MCF 10A (cell line): Measurements from ENCODE around the gene KCNK10. TPM values are rescaled to one million over a fixed set of nuclear protein-coding genes. Genes with fewer than 3 reads are reported as not detected.
"Not testable (repeated sequence)": the region's sequence is repeated elsewhere in the genome, so short reads cannot be mapped to it uniquely, and the experiment has no call there.

Experiments used
- BruUV-seq: library from RNA; stranded (reverse); fragments of 400-500 nt; replicated peaks from 2 replicates; lab custom pipeline; 2021; lab: Mats Ljungman, UMichigan
- CTCF ChIA-PET: fragments of 300-600 bp; sonication (Branson Sonifier 250); formaldehyde crosslinking; extraction: SDS; loops from one replicate; lab custom pipeline; 2021; ENCODE audit warnings: antibody characterized with exemption, inconsistent platforms; lab: Yijun Ruan, JAX
- POLR2A ChIA-PET: fragments of 300-600, 350-650 bp; sonication (Branson Sonifier 250); formaldehyde crosslinking; extraction: SDS; loops from one replicate; lab custom pipeline; 2020; ENCODE audit warnings: antibody characterized with exemption, inconsistent platforms; lab: Yijun Ruan, JAX
- DNase-seq: peaks from one replicate; pipeline ENCODE4 v3.0.0-alpha.2; 2018; ENCODE audit not compliant: unreplicated experiment
- H3K27ac Mint-ChIP-seq: one replicate; pipeline ENCODE4 v1.8.0; 2022; ENCODE audit warnings: mild to moderate bottlenecking, low read depth, mixed read lengths; ENCODE audit not compliant: unreplicated experiment
- H3K27me3 Mint-ChIP-seq: one replicate; pipeline ENCODE4 v1.8.0; 2022; ENCODE audit warnings: mixed read lengths; ENCODE audit not compliant: insufficient read depth, unreplicated experiment
- H3K36me3 Mint-ChIP-seq: one replicate; pipeline ENCODE4 v1.8.0; 2022; ENCODE audit warnings: mild to moderate bottlenecking, moderate library complexity, mixed read lengths; ENCODE audit not compliant: insufficient read depth, unreplicated experiment
- H3K4me1 Mint-ChIP-seq: one replicate; pipeline ENCODE4 v1.8.0; 2022; ENCODE audit warnings: mixed read lengths; ENCODE audit not compliant: insufficient read depth, unreplicated experiment
- H3K4me3 Mint-ChIP-seq: one replicate; pipeline ENCODE4 v1.8.0; 2022; ENCODE audit warnings: mild to moderate bottlenecking, moderate library complexity, mixed read lengths; ENCODE audit not compliant: unreplicated experiment
- H3K9me3 Mint-ChIP-seq: one replicate; pipeline ENCODE4 v1.8.0; 2022; ENCODE audit warnings: mixed read lengths; ENCODE audit not compliant: unreplicated experiment
- intact Hi-C: fragments of 100-400 bp; cut with micrococcal nuclease; formaldehyde crosslinking; loops from 2 replicates; pipeline ENCODE4 v1.14.1; 2022
- total RNA-seq: library from RNA; stranded (reverse); gene quantifications from 2 replicates; pipeline ENCODE4 v1.2.3, GENCODE V29; 2022
- TF ChIP-seq, protein P1 (sequence below): fragments of 200-600 bp; IDR thresholded peaks from one replicate; pipeline ENCODE4 v1.8.0; 2022; ENCODE audit warnings: antibody characterized with exemption, mild to moderate bottlenecking; ENCODE audit not compliant: unreplicated experiment

Gene KCNK10
- total RNA-seq, 1 experiment from 2014 or later, result not detected

DNA sequence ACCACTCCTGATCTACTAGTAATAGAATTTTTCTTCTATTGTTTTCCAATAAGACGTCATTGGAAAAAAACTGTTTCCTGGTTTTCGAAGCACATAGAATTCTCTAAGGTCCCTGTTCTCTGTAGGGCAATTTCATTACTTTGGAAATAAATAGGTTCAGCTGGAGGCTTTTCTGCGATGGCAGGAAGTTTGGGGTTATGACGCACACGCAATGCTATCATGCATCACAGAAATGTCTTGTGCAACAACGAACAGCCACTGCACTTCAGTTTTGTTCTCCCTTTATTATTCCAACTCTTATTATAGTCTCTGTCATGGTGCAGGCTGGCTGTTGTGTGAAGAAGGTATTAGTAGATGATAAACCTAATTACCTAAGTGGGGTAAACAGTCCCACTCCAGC is 59.0 kb downstream of the KCNK10 start:
- H3K4me3 Mint-ChIP-seq, result no peak overlapping the region
- ChIA-PET CTCF (no interaction called here), POLR2A (no interaction called here)
- H3K36me3 Mint-ChIP-seq, result no peaks in the 10 kb centered on the region
- no peaks in the 10 kb centered on the region for H3K4me1 Mint-ChIP-seq
- intact Hi-C loops, result no loop called here
- no peak overlapping the region for H3K27ac Mint-ChIP-seq
- BruUV-seq, result no TSS peak
- TF ChIP-seq, protein P1, sequence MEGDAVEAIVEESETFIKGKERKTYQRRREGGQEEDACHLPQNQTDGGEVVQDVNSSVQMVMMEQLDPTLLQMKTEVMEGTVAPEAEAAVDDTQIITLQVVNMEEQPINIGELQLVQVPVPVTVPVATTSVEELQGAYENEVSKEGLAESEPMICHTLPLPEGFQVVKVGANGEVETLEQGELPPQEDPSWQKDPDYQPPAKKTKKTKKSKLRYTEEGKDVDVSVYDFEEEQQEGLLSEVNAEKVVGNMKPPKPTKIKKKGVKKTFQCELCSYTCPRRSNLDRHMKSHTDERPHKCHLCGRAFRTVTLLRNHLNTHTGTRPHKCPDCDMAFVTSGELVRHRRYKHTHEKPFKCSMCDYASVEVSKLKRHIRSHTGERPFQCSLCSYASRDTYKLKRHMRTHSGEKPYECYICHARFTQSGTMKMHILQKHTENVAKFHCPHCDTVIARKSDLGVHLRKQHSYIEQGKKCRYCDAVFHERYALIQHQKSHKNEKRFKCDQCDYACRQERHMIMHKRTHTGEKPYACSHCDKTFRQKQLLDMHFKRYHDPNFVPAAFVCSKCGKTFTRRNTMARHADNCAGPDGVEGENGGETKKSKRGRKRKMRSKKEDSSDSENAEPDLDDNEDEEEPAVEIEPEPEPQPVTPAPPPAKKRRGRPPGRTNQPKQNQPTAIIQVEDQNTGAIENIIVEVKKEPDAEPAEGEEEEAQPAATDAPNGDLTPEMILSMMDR, result no peak
- H3K27me3 Mint-ChIP-seq, result peaks cover 27% of the 10 kb centered on the region
- H3K9me3 Mint-ChIP-seq, result no peaks in the 10 kb centered on the region
- DNase-seq, result no peak

DNA sequence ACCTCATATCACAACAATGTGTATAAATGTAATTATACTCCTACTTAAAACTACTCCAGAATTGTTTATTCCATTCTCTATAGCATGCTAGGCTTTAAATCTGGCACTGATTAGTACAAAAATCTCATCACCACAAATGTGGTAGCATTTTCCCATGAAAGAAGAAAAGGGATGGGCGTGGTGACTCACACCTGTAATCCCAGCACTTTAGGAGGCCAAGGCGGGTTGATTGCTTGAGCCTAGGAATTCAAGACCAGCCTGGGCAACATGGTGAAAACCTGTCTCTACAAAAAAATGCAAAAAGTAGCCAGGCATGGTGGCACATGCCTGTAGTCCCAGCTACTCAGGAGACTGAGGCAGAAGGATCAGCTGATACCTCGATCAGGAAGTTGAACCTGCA is 61.8 kb downstream of the KCNK10 start:
- ChIA-PET CTCF (interaction anchor here (0.6 kb wide), 1 partner anchor 60 kb away, joined by 3 read pairs; no protein-coding TSS in a partner anchor), POLR2A (interaction anchor here (0.7 kb wide), 1 partner anchor 17 kb away, joined by 3 read pairs; no protein-coding TSS in a partner anchor)
- H3K9me3 Mint-ChIP-seq, intact Hi-C loops, H3K4me3 Mint-ChIP-seq, H3K4me1 Mint-ChIP-seq, H3K36me3 Mint-ChIP-seq, H3K27ac Mint-ChIP-seq, BruUV-seq: not testable (repeated sequence)
- peak; percentile 11 for DNase-seq
- H3K27me3 Mint-ChIP-seq, result peaks cover 39% of the 10 kb centered on the region

DNA sequence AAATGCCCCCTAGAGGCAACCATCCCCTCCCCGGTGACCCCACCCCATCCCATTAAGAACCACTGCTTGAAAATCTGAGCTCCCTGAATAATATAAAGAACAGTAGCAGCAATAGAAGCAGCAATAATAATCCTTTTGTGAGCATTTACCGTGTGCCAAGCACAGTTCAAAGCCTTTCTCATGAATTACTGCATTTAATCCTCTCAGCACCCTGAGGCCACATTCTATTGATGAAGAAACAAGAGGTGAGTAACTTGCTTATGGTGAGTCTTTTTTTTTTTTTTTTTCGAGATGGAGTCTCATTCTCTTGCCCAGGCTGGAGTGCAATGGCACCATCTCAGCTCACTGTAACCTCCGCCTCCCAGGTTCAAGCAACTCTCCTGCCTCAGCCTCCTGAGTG is 65.0 kb downstream of the KCNK10 start:
- BruUV-seq, result no TSS peak
- no peak overlapping the region for H3K27ac Mint-ChIP-seq
- H3K4me3 Mint-ChIP-seq, result no peak overlapping the region
- intact Hi-C loops, result no loop called here
- peak; percentile 51 for DNase-seq
- ChIA-PET POLR2A (interaction anchor here (0.6 kb wide), 1 partner anchor 49 kb away, joined by 4 read pairs; no protein-coding TSS in a partner anchor), CTCF (interaction anchor here (0.5 to 1.3 kb wide), 3 partner anchors 71 to 306 kb away, joined by 3 read pairs; no protein-coding TSS in a partner anchor)
- TF ChIP-seq, protein P1, result no peak
- no peaks in the 10 kb centered on the region for H3K36me3 Mint-ChIP-seq
- H3K4me1 Mint-ChIP-seq, result no peaks in the 10 kb centered on the region
- peaks cover 37% of the 10 kb centered on the region for H3K27me3 Mint-ChIP-seq
- H3K9me3 Mint-ChIP-seq, result no peaks in the 10 kb centered on the region

DNA sequence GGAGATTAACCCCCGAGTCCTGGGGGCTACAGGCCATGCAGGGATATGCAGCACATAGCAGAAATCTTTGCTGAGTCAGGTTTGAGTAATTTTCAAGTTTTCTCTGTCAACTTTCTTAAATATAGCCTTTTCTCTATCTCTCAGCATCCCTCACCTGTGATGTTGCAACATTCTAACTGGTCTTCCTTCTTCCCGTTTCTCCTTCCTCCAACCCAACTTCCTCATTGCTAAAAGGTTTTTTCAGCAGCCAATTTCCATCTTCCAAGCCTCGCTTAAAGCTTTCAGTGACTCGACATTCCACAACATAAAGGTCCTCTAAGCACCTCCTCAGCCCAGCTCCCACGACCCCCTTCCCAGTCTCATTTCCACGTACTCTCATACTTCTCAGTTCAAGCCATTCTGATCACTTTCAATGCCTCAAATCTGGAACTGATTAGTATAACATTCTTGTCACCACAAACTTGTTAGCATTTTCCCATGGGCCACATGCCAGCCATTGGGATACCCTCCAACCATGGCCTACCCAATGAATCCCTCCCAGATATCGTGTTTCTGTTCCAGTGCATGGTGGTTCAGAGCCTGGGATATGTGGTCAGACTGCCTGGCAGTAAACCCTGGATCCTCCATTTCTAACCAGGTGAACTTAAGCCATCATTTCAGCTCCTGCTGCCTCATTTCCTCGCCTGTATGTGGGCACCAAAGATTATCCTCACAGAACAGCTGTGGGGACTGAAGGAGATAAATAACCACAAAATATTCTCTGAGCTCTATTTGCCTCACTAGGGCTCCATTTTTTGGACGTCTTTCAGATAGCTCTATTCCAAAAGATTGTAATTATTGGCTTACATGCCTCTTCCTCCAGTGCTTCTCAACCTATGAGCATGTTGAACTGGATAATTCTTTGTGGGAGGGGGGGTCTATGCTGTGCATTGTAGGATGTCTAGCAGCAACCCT is 65.8 kb downstream of the KCNK10 start:
- POLR2A ChIA-PET, result interaction anchor here (0.6 kb wide), 1 partner anchor 49 kb away, joined by 4 read pairs; no protein-coding TSS in a partner anchor
- BruUV-seq, result no TSS peak
- DNase-seq, result no peak
- TF ChIP-seq, protein P1, result no peak
- H3K4me1 Mint-ChIP-seq, result no peaks in the 10 kb centered on the region
- CTCF ChIA-PET, result interaction anchor here (0.6 to 1.3 kb wide), 4 partner anchors 9 to 70 kb away, joined by 3 to 4 read pairs (median 3); no protein-coding TSS in a partner anchor
- no peak overlapping the region for H3K27ac Mint-ChIP-seq
- H3K27me3 Mint-ChIP-seq, result peaks cover 30% of the 10 kb centered on the region
- H3K9me3 Mint-ChIP-seq, result no peaks in the 10 kb centered on the region
- no peak overlapping the region for H3K4me3 Mint-ChIP-seq
- no peaks in the 10 kb centered on the region for H3K36me3 Mint-ChIP-seq
- intact Hi-C loops, result no loop called here
